BJ (cell line): ENCODE measurements around the gene DSCAML1. TPM values are rescaled to one million over a fixed set of nuclear protein-coding genes. Genes with fewer than 3 reads are reported as not detected.

Experiments
- CTCF ChIA-PET: fragments of 350-600 bp; formaldehyde crosslinking; extraction: SDS; loops from one replicate; lab custom pipeline; 2021; ENCODE audit warnings: antibody characterized with exemption, inconsistent platforms; lab: Yijun Ruan, JAX
- POLR2A ChIA-PET: fragments of 300-600 bp; sonication (Branson Sonifier 250); formaldehyde crosslinking; extraction: SDS; loops from one replicate; lab custom pipeline; 2021; ENCODE audit warnings: antibody characterized with exemption; lab: Charles Lee
- DNase-seq: peaks from one replicate; pipeline ENCODE4 v3.0.0-alpha.2; 2011; ENCODE audit warnings: low read depth
- H3K27me3 ChIP-seq: 2 replicates; pipeline ENCODE4 v1.6.0; 2011; ENCODE audit warnings: low read length; ENCODE audit not compliant: control insufficient read depth, insufficient read depth
- H3K36me3 ChIP-seq: 2 replicates; pipeline ENCODE4 v1.5.1; 2011; ENCODE audit warnings: low read length; ENCODE audit not compliant: control insufficient read depth, insufficient read depth
- H3K4me3 ChIP-seq: 2 replicates; pipeline ENCODE4 v1.5.1; 2011; ENCODE audit warnings: low read depth, mild to moderate bottlenecking, control low read depth, low read length
- polyA plus RNA-seq: library from polyadenylated mRNA; depleted of rRNA; stranded (reverse); fragments of >200 nt; gene quantifications from 2 replicates; pipeline ENCODE4 v1.2.3, GENCODE V29; 2011
- TF ChIP-seq, protein P1 (sequence below): IDR thresholded peaks from 2 replicates; pipeline ENCODE4 v1.5.1; 2011; ENCODE audit warnings: low read depth, mild to moderate bottlenecking, control low read depth, inconsistent platforms, low read length, moderate library complexity; ENCODE audit not compliant: insufficient read depth

Gene DSCAML1
- polyA plus RNA-seq, 1 experiment: not detected

- H3K36me3 ChIP-seq: no peaks in the 10 kb centered on the region
- peaks cover 3% of the 10 kb centered on the region; the same call in 1 of the 2 replicates for H3K27me3 ChIP-seq
- H3K4me3 ChIP-seq: no peak overlapping the region
- DNase-seq: no peak
- ChIA-PET POLR2A (no interaction called here), CTCF (interaction anchor here (1.3 kb wide), 1 partner anchor 73 kb away, joined by 3 read pairs; no protein-coding TSS in a partner anchor)
- TF ChIP-seq, protein P1, sequence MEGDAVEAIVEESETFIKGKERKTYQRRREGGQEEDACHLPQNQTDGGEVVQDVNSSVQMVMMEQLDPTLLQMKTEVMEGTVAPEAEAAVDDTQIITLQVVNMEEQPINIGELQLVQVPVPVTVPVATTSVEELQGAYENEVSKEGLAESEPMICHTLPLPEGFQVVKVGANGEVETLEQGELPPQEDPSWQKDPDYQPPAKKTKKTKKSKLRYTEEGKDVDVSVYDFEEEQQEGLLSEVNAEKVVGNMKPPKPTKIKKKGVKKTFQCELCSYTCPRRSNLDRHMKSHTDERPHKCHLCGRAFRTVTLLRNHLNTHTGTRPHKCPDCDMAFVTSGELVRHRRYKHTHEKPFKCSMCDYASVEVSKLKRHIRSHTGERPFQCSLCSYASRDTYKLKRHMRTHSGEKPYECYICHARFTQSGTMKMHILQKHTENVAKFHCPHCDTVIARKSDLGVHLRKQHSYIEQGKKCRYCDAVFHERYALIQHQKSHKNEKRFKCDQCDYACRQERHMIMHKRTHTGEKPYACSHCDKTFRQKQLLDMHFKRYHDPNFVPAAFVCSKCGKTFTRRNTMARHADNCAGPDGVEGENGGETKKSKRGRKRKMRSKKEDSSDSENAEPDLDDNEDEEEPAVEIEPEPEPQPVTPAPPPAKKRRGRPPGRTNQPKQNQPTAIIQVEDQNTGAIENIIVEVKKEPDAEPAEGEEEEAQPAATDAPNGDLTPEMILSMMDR: no peak
Measured at GRCh38 chr11:117498791-117499190, 298.2 kb downstream of the DSCAML1 start.

DNA sequence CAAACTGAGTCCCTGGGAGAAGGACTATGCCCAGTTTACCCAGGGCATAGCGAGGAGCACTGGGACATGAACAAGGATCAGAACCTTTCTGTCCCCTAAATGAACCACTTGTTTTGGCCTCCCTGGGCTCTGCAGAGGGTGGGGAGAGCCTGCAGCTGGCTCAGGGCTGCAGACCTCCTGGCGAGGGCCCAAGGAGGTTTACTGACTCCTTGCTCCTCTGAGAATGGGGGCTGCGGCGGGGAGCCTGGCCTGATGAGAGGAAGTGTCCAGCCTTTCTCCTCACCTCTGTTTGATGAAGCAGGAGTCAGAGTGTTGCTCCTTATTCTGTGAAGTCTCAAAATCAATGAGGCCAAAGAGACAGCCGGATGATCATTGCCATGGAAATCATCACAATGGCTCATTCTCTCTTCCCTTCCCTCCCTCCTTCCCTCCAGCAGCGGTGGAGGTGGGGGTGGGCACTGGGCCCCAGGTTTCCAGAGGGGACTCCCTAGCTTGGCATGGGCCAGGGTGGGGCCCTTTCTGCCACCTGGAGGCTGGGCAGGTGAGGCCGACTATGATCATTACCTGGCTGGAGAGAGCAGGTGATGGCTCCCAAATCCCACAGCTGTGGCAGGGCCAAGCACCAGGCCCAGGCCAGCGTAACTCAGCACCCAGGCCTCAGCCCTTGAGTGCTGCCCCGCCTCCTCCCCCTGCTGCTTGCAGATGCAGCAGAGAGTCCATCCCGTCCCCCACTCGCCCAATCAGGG, 299.6 kb downstream of the DSCAML1 start:
- CTCF ChIA-PET: interaction anchor here (1.2 to 1.3 kb wide), 2 partner anchors 71 kb away, joined by 3 read pairs; no protein-coding TSS in a partner anchor

GRCh38 chr11:117495357-117495756, 301.7 kb downstream of the DSCAML1 start:
- no peak for DNase-seq
- H3K36me3 ChIP-seq: no peaks in the 10 kb centered on the region
- H3K27me3 ChIP-seq: peaks cover 2% of the 10 kb centered on the region
- CTCF ChIA-PET: interaction anchor here (0.9 to 1.0 kb wide), 2 partner anchors 9 to 65 kb away, joined by 3 read pairs; no protein-coding TSS in a partner anchor
- TF ChIP-seq, protein P1: no peak
- H3K4me3 ChIP-seq: no peak overlapping the region
- POLR2A ChIA-PET: no interaction called here

More for the DNA sequence above, 299.6 kb downstream of the DSCAML1 start:
- no peaks in the 10 kb centered on the region for H3K36me3 ChIP-seq
- H3K27me3 ChIP-seq: peaks cover 5% of the 10 kb centered on the region
- TF ChIP-seq, protein P1: no peak
- no peak overlapping the region for H3K4me3 ChIP-seq
- POLR2A ChIA-PET: no interaction called here
- no peak for DNase-seq

- no peak for DNase-seq
- no peaks in the 10 kb centered on the region; the same call in 1 of the 2 replicates for H3K36me3 ChIP-seq
- peaks cover 8% of the 10 kb centered on the region for H3K27me3 ChIP-seq
- CTCF ChIA-PET: interaction anchor here (1.0 to 1.1 kb wide), 2 partner anchors 63 to 561 kb away, joined by 3 read pairs; no protein-coding TSS in a partner anchor
- H3K4me3 ChIP-seq: no peak overlapping the region
- POLR2A ChIA-PET: no interaction called here
- TF ChIP-seq, protein P1: no peak
Measured at GRCh38 chr11:117492578-117493251, 304.3 kb downstream of the DSCAML1 start.

DNA sequence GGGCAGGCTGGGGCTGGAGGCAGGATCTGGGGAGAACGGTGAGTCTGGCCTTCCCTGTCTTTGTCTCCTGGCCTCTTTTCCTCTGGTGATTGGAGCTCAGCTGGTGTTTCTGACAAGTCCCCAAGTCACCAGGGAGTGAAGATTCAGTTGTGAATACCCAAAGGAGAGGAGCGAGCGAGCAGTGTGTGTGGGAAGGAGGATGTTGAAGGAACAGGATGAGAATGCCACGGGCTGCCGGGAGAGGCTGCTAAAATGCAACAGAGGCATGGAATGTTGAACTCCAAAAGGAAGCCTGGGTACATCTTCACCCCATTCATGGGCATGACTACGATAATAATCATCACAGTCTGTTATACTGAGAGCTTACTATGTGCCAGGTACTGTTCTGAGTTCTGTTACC, 306.1 kb downstream of the DSCAML1 start:
- ChIA-PET POLR2A (no interaction called here), CTCF (no interaction called here)
- Histone ChIP-seq H3K4me3 (no peak overlapping the region), H3K27me3 (peaks cover 8% of the 10 kb centered on the region), H3K36me3 (no peaks in the 10 kb centered on the region; the same call in 1 of the 2 replicates)
- DNase-seq: no peak
- TF ChIP-seq, protein P1: no peak
